Esophagus squamous epithelium (tissue), 5 donors: Measurements from ENCODE around the gene KRT4. TPM values are rescaled to one million over a fixed set of nuclear protein-coding genes. Genes with fewer than 3 reads are reported as not detected.
"Not testable (repeated sequence)": the region's sequence is repeated elsewhere in the genome, so short reads cannot be mapped to it uniquely, and the experiment has no call there.

Experiments used
- DNase-seq: peaks from one replicate; lab custom pipeline; 2025; lab: John Stamatoyannopoulos, UW
- H3K27ac ChIP-seq, 4 donors: fragments of 200-600 bp; sonication (generic); one replicate each; pipeline ENCODE4 v1.5.1; 2016 to 2019; ENCODE audit warnings: mild to moderate bottlenecking in 1 of 4
- H3K27me3 ChIP-seq, 4 donors: fragments of 200-600 bp; sonication (generic); 1 replicate in 3 of 4; 2 replicates in 1 of 4; pipeline versions ENCODE4 v1.5.1 to v1.6.0; 2017 to 2021; ENCODE audit warnings: antibody characterized with exemption in 1 of 4
- H3K36me3 ChIP-seq, 3 donors: fragments of 200-600 bp; sonication (generic); one replicate each; pipeline ENCODE4 v1.5.1; 2016 to 2019
- H3K4me1 ChIP-seq, 3 donors: fragments of 200-600 bp; sonication (generic); one replicate each; pipeline ENCODE4 v1.5.1; 2017 to 2019
- H3K4me3 ChIP-seq, 4 donors: fragments of 200-600 bp; sonication (generic); 1 replicate in 3 of 4; 2 replicates in 1 of 4; pipeline ENCODE4 v1.5.1; 2016 to 2019; ENCODE audit warnings: mild to moderate bottlenecking in 2 of 4, moderate library complexity in 1 of 4
- H3K9me3 ChIP-seq, 3 donors: fragments of 200-600 bp; sonication (generic); one replicate each; pipeline ENCODE4 v1.5.1; 2016 to 2019
- POLR2A ChIP-seq, 4 donors: fragments of 450-650 bp; IDR thresholded peaks; one replicate each; pipeline ENCODE4 v1.6.1; 2017; ENCODE audit warnings: antibody characterized with exemption in 4 of 4, mild to moderate bottlenecking in 4 of 4, moderate library complexity in 3 of 4
- WGBS, 2 donors: methylation state at CpG; one replicate each; pipeline ENCODE4 v1.1.5; 2018; 5-methylcytosine and 5-hydroxymethylcytosine counted together
- intact Hi-C: fragments of 100-400 bp; cut with DNase I; formaldehyde crosslinking; loops from one replicate; pipeline ENCODE4 v1.15.0; 2022
- total RNA-seq, 4 donors: library from RNA; depleted of rRNA; stranded (reverse); fragments of >200 nt; gene quantifications; one replicate each; pipeline ENCODE4 v1.1.0, GENCODE V29; 2016
- TF ChIP-seq, protein P1 (sequence below), 6 experiments: fragments of 450-650 bp in 4 of 6; fragments of 200-600 bp in 2 of 6; sonication (generic) in 2 of 6; IDR thresholded peaks; one replicate each; pipeline ENCODE4 v1.5.1; 2016 to 2019; ENCODE audit warnings: antibody characterized with exemption in 6 of 6, mild to moderate bottlenecking in 4 of 6, moderate library complexity in 4 of 6
- donor health status: DM: yes; HTN: yes; CAD: no.

Gene KRT4
- total RNA-seq, 4 donors from 2014 or later = 3,147 to 27,876 (median 8,563) TPM

DNA sequence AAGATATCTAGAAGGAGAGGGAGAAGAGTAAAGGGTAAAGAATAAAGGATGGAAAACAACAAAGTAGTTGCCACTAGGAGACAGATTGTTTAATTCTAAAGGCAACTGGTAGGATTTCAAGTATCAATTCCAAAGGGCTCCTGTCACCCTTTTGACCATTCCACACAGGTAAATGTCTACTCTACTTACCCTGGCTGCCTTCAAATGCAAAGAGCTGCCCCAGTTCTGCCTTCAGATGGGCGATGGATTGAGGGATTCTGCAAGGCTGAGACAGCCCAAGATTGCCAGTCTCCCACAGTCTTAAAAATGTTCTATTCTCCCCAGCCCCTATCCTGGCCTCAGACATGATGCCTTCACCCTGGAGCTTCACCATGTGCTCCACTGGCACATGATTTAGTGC is 48.2 kb downstream of the KRT4 start:
- H3K4me3 ChIP-seq = no peak overlapping the region
- TF ChIP-seq POLR2A (IDR thresholded peaks at IDR 0.05) = no peak
- TF ChIP-seq, protein P1, sequence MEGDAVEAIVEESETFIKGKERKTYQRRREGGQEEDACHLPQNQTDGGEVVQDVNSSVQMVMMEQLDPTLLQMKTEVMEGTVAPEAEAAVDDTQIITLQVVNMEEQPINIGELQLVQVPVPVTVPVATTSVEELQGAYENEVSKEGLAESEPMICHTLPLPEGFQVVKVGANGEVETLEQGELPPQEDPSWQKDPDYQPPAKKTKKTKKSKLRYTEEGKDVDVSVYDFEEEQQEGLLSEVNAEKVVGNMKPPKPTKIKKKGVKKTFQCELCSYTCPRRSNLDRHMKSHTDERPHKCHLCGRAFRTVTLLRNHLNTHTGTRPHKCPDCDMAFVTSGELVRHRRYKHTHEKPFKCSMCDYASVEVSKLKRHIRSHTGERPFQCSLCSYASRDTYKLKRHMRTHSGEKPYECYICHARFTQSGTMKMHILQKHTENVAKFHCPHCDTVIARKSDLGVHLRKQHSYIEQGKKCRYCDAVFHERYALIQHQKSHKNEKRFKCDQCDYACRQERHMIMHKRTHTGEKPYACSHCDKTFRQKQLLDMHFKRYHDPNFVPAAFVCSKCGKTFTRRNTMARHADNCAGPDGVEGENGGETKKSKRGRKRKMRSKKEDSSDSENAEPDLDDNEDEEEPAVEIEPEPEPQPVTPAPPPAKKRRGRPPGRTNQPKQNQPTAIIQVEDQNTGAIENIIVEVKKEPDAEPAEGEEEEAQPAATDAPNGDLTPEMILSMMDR (IDR thresholded peaks at IDR 0.05) = no peak
- H3K27me3 ChIP-seq = peaks cover 0 to 25% (median 0%) of the 10 kb centered on the region in 4 donors
- peaks cover 0 to 15% (median 3%) of the 10 kb centered on the region in 3 donors for H3K9me3 ChIP-seq
- intact Hi-C loops = no loop called here
- H3K36me3 ChIP-seq = no peaks in the 10 kb centered on the region
- no peaks in the 10 kb centered on the region for H3K4me1 ChIP-seq
- DNase-seq = no peak
- WGBS, 2 donors = 50 to 55% methylated on average over 1 of the region's 1 CpG
- no peak overlapping the region for H3K27ac ChIP-seq

DNA sequence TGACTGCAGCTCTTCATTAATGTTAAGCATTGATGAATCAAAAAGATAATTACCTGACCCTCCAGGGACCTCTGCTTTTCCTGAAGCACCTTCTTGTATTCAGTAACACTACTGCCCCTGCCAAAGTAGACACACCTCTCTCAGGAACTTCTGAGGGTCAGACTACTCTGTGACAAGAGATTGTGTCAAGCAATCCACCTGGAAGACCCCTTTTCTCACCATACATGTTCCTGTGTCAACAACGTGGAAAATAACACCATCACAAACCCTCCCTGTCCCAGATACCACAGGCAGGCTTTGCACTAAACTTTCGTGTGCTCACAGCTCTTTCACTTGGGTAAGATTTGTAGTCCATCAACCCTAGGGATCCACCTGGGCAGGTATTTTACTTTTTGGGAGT is 49.9 kb downstream of the KRT4 start:
- WGBS, 2 donors = 69 to 75% methylated on average over 2 of the region's 2 CpGs
- Histone ChIP-seq H3K27me3 (peaks cover 0 to 24% (median 0%) of the 10 kb centered on the region in 4 donors), H3K9me3 (peaks cover 0 to 27% (median 8%) of the 10 kb centered on the region in 3 donors), H3K36me3 (no peaks in the 10 kb centered on the region), H3K27ac (no peak overlapping the region), H3K4me1 (no peaks in the 10 kb centered on the region), H3K4me3 (no peak overlapping the region)
- TF ChIP-seq POLR2A (IDR thresholded peaks at IDR 0.05) = no peak
- TF ChIP-seq, protein P1 (IDR thresholded peaks at IDR 0.05) = no peak
- DNase-seq = no peak
- intact Hi-C loops = no loop called here

DNA sequence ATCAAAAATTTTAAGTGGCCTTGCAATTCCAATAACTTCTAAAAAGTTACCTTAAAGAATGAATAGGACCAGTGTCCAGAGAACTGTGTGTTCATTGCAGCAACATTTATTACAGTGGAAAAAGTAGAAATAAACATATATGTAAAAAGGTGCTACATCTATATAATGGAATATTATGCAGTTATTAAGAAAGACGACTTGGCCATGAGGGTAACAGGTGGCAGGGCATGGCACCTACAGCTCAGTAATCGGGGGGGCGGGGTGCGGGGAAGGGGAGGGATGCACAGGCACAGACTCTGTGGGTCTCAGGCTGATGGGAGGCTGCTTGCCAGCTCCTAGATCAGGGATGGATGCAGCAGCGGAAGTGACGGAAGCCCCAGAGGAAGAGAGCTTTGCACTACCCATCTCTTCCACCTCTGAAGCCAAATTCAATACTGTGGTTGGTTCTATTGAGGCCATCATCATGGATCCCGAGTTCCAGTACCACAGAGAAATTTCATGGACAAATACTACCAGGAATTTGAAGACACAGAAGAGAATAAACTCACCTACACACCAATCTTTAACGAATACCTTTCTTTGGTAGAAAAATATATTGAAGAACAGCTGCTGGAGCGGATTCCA is 50.8 kb downstream of the KRT4 start:
- Histone ChIP-seq H3K36me3 (no peaks in the 10 kb centered on the region), H3K27me3 (peaks cover 0 to 24% (median 0%) of the 10 kb centered on the region in 4 donors), H3K4me1 (no peaks in the 10 kb centered on the region), H3K27ac (no peak overlapping the region), H3K9me3 (peaks cover 0 to 27% (median 8%) of the 10 kb centered on the region in 3 donors), H3K4me3 (no peak overlapping the region)
- intact Hi-C loops = no loop called here
- DNase-seq = no peak
- TF ChIP-seq, protein P1 (IDR thresholded peaks at IDR 0.05) = no peak
- TF ChIP-seq POLR2A (IDR thresholded peaks at IDR 0.05) = no peak
- WGBS, 2 donors = 67 to 74% methylated on average over 9 of the region's 9 CpGs

DNA sequence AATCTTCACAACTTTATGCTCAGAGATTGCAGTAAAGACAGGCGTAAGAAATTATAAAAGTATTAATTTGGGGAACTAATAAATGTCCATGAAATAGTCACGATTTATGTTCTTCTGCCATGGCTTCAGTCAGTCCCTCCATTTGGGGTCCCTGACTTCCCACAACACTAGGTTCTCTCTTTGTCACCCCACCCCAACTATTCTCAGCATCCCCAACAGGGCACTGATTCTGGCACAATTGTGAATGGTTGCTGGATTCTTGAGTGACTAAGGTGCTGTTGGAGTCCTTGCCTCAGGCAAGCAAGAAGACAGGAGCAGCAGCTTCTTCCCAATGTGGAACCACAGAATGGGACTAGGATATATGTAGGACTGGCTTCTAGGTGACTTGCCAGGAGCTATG is 52.1 kb downstream of the KRT4 start:
- Histone ChIP-seq H3K4me1 (no peaks in the 10 kb centered on the region), H3K36me3 (no peaks in the 10 kb centered on the region), H3K27me3 (peaks cover 0 to 35% (median 0%) of the 10 kb centered on the region in 4 donors), H3K27ac (no peak overlapping the region), H3K4me3 (no peak overlapping the region), H3K9me3 (peaks cover 0 to 27% (median 8%) of the 10 kb centered on the region in 3 donors)
- WGBS, 2 donors = 57 to 89% methylated on average over 2 of the region's 2 CpGs
- intact Hi-C loops = no loop called here
- DNase-seq = no peak
- no peak for TF ChIP-seq POLR2A (IDR thresholded peaks at IDR 0.05)
- TF ChIP-seq, protein P1 (IDR thresholded peaks at IDR 0.05) = no peak

DNA sequence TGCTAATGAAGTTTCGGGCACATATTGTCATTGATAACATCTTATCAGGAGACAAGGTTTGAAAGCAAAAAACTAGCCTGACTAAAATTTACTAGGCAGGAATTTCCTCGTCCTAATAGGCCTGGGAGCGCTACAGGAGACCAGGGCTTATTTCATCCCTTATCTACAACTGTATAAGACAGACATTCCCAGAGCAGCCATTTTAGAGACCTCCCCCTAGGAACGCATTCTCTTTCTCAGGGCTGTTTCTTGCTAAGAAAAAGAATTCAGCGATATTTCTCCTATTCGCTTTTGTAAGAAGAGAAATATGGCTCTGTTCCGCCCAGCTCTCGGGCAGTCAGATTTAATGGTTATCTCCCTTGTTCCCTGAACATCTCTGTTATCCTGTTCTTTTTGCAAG is 52.7 kb downstream of the KRT4 start:
- peaks cover 0 to 27% (median 8%) of the 10 kb centered on the region in 3 donors for H3K9me3 ChIP-seq
- DNase-seq, H3K4me1 ChIP-seq, H3K36me3 ChIP-seq, H3K27ac ChIP-seq, intact Hi-C loops, H3K4me3 ChIP-seq: not testable (repeated sequence)
- WGBS, 2 donors = 80 to 85% methylated on average over 7 to 8 of the region's 8 CpGs
- H3K27me3 ChIP-seq = peaks cover 0 to 36% (median 0%) of the 10 kb centered on the region in 4 donors
